HG03457 (cell line): ENCODE results near the gene OR14A16.

ENCODE experiments used
- ATAC-seq: cut with Tn5 transposase; IDR thresholded peaks from one replicate; pipeline ENCODE4 v1.9.1; 2021; ENCODE audit warnings: moderate number of reproducible peaks; ENCODE audit not compliant: unreplicated experiment

The OR14A16 gene

DNA sequence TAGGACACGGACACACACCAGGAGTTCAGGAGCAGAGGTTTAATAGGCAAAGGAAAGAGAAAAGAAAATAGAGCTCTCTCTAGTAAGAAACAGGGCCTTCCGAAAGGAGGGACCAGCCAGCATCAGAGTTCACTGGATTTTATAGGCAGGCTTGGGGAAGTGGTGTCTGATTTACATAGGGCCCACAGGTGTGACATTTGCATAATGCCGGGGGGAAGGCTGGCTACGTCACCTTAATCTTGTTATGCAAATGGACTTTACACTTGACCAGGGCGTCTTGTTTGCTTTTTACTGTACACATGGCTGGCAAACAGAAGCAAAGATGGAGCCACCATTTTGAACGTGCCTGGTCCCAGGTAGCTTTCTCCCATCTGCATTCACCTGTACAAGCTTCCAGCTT, at the start of gene OR14A16:
OR14A16 (minus strand) TSS at position 97 of the 400 bp plus-strand sequence. CDS start 8,390 bp downstream, outside the sequence.
- ATAC-seq: no peak

DNA sequence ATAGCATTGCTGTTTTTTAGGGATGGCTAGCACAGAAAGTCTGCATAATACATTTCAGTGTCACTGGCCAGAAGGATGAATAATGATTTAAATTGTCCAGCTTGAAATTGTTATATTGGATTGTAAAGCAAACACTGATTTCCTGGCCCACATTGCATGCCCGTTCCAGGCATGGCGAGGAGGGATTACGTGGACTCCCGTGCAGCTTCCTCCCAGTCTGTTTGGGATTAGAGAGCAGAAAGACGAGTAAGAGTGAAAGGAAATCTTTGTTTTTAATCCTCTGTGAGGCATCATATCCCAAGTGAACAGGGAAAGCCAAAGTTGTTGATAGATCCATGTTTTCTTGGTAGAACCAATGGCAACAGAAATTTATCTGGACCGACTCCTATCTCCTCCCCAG, 41.5 kb upstream of the OR14A16 start:
- ATAC-seq: no peak

DNA sequence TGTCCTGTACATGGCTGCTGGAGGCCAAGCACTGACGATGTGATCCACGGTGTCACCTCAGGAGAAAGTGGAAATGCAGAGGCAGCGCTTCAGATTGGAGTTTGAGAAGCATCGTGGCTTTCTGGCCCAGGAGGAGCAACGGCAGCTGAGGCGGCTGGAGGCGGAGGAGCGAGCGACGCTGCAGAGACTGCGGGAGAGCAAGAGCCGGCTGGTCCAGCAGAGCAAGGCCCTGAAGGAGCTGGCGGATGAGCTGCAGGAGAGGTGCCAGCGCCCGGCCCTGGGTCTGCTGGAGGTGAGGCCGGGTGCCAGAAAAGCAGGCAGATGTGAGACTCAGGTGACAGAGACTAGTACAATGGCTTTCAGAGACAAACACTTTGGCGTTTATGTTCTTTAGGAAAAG, 40.7 kb upstream of the OR14A16 start:
- ATAC-seq: no peak

DNA sequence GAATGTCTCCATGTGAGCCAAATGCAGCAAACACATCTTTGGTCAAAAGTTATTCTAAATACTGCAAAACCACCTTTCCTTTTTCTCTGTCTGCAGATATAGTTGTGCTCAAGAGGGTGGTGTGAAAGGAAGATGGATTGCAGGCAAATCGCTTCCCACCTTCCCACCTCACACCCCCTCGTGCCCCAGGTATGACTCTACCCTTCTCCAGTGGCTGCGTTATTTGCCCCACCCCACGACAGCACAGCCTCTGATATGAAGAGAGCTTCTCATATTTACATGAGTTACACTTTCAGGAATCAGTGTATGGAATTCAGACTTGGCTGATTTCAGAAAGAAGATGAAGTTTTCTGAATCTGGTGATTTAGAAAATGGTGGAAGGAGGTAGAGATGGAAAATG, 38.8 kb upstream of the OR14A16 start:
- ATAC-seq: no peak

GRCh38 chr1:247857985-247858619, 34.2 kb upstream of the OR14A16 start:
- ATAC-seq: no peak

- no peak for ATAC-seq
Observed at GRCh38 chr1:247857069-247857984, 33.4 kb upstream of the OR14A16 start, which contains the start of gene TRIM58. Gene TRIM58, plus strand, starts transcription at chr1:247857187. Its CDS starts 60 bp downstream, at chr1:247857247.

GRCh38 chr1:247855911-247856310, 32.0 kb upstream of the OR14A16 start:
- ATAC-seq: no peak

DNA sequence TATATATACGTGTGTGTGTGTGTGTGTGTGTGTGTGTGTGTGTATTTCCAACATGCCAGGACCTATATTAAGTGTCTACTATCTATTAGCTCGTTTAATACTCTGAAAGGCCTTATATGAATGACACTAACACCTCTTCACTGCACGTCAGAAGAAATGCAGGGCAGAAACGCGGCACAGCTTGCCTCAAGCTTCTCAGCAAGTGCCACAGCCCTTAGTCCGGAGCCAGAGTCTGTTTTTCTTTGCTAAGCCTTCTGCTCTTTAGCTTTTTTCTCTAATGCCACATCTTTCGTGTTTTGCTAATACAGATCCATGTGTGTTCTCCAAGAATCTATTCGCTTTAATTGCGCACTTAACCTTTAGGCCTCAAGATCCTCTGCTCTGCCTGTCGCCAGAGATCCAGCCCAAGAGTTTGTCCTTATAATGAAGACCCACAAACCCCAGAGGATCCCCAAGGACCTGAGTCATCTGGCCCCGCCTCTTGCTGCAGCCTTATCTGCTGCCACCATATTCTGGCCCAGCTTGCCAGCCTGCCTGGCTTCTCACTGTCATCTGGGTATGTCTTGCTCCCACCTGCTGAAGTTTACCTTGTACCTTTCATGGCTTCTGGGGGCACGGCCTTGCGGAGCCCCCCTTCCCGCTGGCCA, 31.1 kb upstream of the OR14A16 start:
- no peak for ATAC-seq

DNA sequence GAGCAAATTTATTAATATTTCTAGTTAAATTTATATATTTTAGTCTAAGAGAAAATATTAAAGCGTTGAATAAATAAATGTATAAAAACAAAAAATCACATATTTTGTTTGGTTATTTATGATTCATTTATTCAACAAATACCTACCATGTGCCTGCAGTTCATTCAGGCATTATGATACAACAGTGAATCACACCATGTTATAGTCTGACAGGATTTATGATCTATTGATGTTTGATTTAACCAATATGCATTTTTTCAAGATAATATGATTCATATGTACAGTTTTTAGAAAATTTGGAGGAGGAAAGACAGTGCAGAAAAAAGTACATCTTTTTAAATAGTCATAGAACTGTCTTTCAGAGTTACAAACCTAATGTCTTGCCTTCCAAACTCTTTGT, 25.7 kb upstream of the OR14A16 start:
- ATAC-seq: no peak

- no peak for ATAC-seq
Observed at GRCh38 chr1:247848346-247848745, 24.4 kb upstream of the OR14A16 start.

- no peak for ATAC-seq
Observed at GRCh38 chr1:247845693-247846017, 21.7 kb upstream of the OR14A16 start.

GRCh38 chr1:247845011-247845692, 21.2 kb upstream of the OR14A16 start:
- ATAC-seq: no peak

GRCh38 chr1:247843411-247843810, 19.5 kb upstream of the OR14A16 start:
- no peak for ATAC-seq

- ATAC-seq: no peak
Observed at GRCh38 chr1:247841796-247842195, 17.9 kb upstream of the OR14A16 start, which contains the start of gene OR11L1. Gene OR11L1, minus strand, starts transcription at chr1:247841896. Its CDS starts 0 bp downstream, at chr1:247841896.

DNA sequence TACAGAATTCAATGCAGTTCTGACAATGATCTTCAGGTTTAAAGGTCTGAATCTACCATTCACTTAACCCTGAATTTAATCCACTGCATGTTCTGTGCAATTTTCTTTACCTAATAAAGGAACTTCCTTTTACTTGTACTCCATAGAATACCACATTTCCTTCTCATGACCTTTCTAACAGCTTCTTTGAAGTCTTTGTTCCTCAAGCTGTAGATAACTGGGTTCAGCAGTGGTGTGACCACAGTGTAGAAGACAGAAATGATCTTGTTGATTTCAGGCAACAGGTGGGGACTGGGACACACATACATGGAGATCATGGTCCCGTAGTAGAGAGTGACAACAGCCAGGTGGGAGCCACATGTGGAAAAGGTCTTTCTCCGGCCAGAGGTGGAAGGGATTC, 16.9 kb upstream of the OR14A16 start:
- no peak for ATAC-seq

- ATAC-seq: no peak
Observed at GRCh38 chr1:247833601-247834000, 9.7 kb upstream of the OR14A16 start.

GRCh38 chr1:247829656-247830055, 5.7 kb upstream of the OR14A16 start:
- no peak for ATAC-seq

DNA sequence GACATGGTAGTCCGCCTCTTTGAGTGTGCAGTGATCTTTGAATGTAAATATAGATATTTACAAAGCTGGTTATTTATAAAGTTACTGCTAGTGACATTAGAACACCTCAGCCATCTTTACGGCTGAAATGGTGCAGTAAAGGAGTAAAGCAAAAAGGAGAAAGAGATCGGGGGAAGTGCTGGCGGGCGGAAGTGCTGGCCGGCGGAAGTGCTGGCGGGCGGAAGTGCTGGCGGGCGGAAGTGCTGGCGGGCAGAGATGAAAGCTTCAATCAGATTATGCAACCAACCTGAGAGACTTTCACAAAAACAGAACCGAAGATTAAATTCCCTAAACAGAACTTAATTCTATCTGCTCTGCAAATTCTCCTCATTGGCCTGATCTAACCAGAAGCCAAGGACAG, 1.4 kb upstream of the OR14A16 start:
- no peak for ATAC-seq

- ATAC-seq: no peak
Observed at GRCh38 chr1:247822060-247822459, 1.9 kb downstream of the OR14A16 start.

DNA sequence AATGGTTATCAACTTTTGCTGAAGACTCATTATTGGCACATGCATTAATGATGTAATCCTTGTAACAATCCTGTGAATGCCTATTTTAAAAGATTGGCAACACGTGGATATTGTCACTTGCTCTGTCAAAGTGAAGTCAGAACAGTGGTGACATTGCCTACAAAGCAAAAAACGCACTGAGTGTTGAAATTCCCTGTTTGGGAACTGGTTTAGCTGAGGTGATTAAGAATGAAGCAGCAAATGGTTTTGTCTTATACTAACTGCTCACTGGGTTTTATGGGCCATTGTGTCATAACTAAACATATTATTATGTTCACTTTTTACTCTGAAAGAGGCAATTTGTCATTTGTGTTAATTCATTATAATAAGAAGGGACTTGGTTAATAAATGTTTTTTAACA, 11.3 kb downstream of the OR14A16 start:
- ATAC-seq: no peak

DNA sequence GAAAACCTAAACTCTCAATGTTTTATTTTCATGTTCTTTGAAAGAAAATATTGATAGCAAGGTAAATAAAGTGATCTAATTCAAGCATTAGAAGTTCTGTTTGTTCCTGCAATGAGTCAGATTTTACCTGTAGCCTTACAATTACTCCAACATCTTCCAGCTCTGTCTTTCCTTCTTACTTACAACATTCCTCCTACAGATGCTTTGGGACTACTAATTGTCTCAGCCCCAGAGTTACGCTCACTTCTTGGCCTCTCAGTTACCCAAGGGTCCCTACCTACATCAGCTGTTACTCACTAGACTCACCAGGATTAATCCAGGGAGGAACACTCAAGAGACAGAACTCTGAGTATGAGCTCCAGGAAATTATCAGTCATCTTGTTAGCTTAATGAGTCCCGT, 26.4 kb downstream of the OR14A16 start:
- ATAC-seq: no peak
